GM10248 (cell line): ENCODE measurements around the gene WSB1.

Experiments used
- CTCF ChIA-PET: fragments of 300-600 bp; sonication (Branson Sonifier 250); formaldehyde crosslinking; extraction: SDS; loops from one replicate; lab custom pipeline; 2021; ENCODE audit warnings: antibody characterized with exemption; lab: Yijun Ruan, JAX
- POLR2A ChIA-PET: fragments of 350-650 bp; sonication (Branson Sonifier 250); formaldehyde crosslinking; extraction: SDS; loops from one replicate; lab custom pipeline; 2020; ENCODE audit warnings: antibody characterized with exemption; lab: Yijun Ruan, JAX
- DNase-seq: peaks from one replicate; pipeline ENCODE4 v3.0.0; 2012; ENCODE audit errors: extremely low spot score
- TF ChIP-seq, protein P1 (sequence below): IDR thresholded peaks from 2 replicates; pipeline ENCODE4 v1.5.1; 2012; ENCODE audit warnings: mild to moderate bottlenecking, low read depth; ENCODE audit errors: extremely low read depth, missing control alignments, control extremely low read depth

WSB1 gene

DNA sequence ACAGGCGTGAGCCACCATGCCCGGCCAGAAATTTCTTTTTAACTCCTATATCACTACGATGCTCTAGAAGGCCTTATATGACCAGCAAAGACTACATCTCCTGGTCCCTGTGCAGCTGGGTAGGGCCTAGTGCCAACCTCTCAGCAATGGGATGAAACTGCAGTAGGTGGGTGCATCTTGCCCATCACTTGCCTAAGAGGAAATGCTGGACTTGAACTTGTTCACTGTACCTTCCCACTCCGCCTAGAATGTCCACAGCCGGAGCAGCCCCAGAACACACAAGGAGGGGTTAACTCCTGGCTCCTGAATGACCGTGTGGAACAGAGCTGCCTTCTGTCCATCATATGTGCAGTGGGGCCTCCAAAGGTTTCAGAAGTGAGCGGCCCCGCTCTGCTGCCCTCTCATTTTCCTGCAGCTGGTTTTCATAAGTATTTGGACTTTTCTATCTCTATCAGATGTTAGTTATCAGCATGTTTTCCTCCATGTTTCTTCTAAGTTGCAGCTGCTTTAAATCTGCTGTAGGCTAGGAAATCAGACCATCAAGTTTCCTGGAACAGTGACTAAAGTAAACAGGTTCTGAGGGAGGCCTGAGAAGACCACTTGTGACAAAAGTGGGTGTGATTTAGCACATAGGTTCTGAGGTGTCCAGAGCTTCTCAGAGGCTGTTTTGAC is 52.5 kb downstream of the WSB1 start:
- DNase-seq, result no peak
- TF ChIP-seq, protein P1, sequence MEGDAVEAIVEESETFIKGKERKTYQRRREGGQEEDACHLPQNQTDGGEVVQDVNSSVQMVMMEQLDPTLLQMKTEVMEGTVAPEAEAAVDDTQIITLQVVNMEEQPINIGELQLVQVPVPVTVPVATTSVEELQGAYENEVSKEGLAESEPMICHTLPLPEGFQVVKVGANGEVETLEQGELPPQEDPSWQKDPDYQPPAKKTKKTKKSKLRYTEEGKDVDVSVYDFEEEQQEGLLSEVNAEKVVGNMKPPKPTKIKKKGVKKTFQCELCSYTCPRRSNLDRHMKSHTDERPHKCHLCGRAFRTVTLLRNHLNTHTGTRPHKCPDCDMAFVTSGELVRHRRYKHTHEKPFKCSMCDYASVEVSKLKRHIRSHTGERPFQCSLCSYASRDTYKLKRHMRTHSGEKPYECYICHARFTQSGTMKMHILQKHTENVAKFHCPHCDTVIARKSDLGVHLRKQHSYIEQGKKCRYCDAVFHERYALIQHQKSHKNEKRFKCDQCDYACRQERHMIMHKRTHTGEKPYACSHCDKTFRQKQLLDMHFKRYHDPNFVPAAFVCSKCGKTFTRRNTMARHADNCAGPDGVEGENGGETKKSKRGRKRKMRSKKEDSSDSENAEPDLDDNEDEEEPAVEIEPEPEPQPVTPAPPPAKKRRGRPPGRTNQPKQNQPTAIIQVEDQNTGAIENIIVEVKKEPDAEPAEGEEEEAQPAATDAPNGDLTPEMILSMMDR, result no peak
- ChIA-PET CTCF (interaction anchor here (1.0 to 2.2 kb wide), 7 partner anchors 13 to 308 kb away, joined by 3 to 7 read pairs (median 3); no protein-coding TSS in a partner anchor), POLR2A (no interaction called here)

DNA sequence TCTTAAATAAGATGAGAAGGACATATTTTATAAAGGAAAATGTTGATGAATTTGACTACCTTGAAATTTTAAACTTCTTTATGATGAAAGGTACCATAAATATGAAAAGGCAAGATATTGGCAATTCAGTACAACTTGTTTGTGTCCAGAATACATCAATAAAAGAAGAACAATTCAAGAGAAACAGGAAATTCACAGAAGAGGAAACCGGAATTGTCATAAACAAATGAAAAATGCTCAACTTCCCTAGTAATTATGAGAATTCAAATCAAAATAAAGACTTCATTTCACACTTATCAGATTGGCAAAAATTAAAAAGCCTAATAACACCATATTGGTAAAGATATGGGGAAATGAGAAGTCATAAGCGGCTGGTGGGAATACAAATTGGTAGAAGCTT is 54.3 kb downstream of the WSB1 start:
- TF ChIP-seq, protein P1, result no peak
- DNase-seq, result no peak
- ChIA-PET POLR2A (no interaction called here), CTCF (interaction anchor here (0.6 to 2.2 kb wide), 5 partner anchors 15 to 129 kb away, joined by 3 to 5 read pairs (median 3); no protein-coding TSS in a partner anchor)

DNA sequence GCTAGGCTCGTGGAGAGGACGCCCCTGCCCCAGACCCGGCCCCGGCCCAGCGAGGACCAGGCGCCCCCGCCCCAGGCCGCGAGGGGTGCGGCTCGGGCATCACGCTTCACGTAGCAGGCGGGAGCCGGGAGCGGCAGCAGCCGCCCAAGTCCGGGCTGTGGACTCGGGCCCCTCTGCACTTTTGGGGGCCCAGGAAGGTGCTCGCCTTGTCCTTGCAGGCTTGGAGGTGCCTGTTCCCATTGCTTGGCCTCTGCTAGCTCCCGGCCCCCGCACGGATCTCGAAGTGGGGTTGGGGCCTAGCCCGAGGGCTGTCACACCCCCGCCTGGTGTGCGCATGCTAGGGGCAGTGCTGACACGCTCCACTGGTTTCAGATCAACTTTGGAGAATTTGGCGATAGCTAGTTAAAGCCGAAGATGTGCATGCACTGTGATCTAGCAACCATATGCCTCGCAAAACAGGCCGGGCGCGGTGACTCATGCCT is 55.7 kb downstream of the WSB1 start:
- TF ChIP-seq, protein P1, result no peak
- ChIA-PET POLR2A (no interaction called here), CTCF (interaction anchor here (0.7 to 7.2 kb wide), 10 partner anchors 10 to 254 kb away, joined by 3 to 111 read pairs (median 4); no protein-coding TSS in a partner anchor)
- DNase-seq, result no peak

DNA sequence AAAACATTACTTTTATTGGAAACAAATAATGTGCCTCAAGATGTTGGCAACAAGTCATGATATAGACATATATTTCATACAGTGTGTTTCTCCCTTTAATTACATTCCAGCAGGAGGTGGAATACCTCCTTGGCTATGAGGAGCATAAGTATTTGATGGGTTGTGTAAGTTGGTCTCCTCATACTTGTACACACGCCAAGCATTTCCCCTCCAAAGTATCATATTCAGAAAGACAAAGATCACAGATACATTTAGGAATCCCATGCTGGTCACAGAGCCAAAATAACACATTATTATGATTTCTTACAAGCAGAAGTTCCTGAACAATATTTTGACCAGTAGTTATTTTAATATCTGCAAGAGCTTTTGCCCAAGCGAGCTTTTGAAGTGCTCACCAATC is 57.8 kb downstream of the WSB1 start:
- ChIA-PET CTCF (interaction anchor here (0.9 to 7.2 kb wide), 6 partner anchors 29 to 303 kb away, joined by 3 to 111 read pairs (median 4); no protein-coding TSS in a partner anchor), POLR2A (no interaction called here)
- TF ChIP-seq, protein P1, result no peak
- DNase-seq, result no peak

GRCh38 chr17:27352448-27353032 is 58.6 kb downstream of the WSB1 start:
- ChIA-PET CTCF (interaction anchor here (0.8 to 7.2 kb wide), 8 partner anchors 9 to 302 kb away, joined by 3 to 111 read pairs (median 4); no protein-coding TSS in a partner anchor), POLR2A (no interaction called here)
- TF ChIP-seq, protein P1, result no peak
- no peak for DNase-seq

DNA sequence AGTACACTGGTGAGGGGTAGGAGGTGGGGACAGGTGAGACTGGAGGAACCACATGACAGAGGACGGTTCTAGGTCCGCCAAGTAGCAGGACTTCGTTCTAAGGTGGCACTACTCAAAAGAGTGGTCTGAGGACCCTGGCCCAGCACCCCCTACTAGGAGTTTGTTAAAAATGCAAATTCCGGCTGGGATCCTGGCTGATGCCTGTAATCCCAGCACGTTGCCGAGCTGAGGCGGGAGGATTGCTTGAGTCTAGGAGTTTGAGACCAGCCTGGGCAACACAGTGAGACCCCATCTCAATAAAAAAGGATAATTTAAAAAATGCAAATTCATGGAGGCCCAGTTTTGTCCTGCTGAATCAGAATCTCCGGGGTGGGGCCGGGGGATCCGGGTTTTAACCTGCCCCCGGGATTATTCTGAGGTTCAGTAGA is 59.1 kb downstream of the WSB1 start:
- DNase-seq, result no peak
- TF ChIP-seq, protein P1, result no peak
- POLR2A ChIA-PET, result no interaction called here
- CTCF ChIA-PET, result interaction anchor here (0.8 to 7.2 kb wide), 4 partner anchors 10 to 251 kb away, joined by 3 to 111 read pairs (median 5); no protein-coding TSS in a partner anchor
